Right lobe of liver (tissue), 6 donors: ENCODE results near the gene LRIG3. TPM values are rescaled to one million over a fixed set of nuclear protein-coding genes. Genes with fewer than 3 reads are reported as not detected.
"Not testable (repeated sequence)": the region's sequence is repeated elsewhere in the genome, so short reads cannot be mapped to it uniquely, and the experiment has no call there.

Experiments used
- ATAC-seq, 4 donors: fragments of 200-7000 bp; cut with Tn5 transposase; one replicate each; pipeline ENCODE4 v1.9.1; 2020; ENCODE audit warnings: mild to moderate bottlenecking in 4 of 4, moderate library complexity in 4 of 4
- DNase-seq, 3 donors: peaks; one replicate each; pipeline ENCODE4 v3.0.0-alpha.2; 2020
- H3K27ac ChIP-seq, 3 donors: fragments of 200-600 bp; one replicate each; pipeline ENCODE4 v1.8.0; 2022
- H3K27me3 ChIP-seq, 2 donors: fragments of 200-600 bp; one replicate each; pipeline ENCODE4 v1.8.0; 2022
- H3K36me3 ChIP-seq, 4 donors: fragments of 200-600 bp; sonication (generic) in 1 of 4; one replicate each; pipeline versions ENCODE4 v1.5.1 to v1.8.0; 2017 to 2022; ENCODE audit warnings: control low read depth in 1 of 4
- H3K4me1 ChIP-seq, 4 donors: fragments of 200-600 bp; sonication (generic) in 1 of 4; one replicate each; pipeline versions ENCODE4 v1.5.1 to v1.8.0; 2017 to 2022; ENCODE audit warnings: control low read depth in 1 of 4
- H3K4me3 ChIP-seq, 3 donors: fragments of 200-600 bp; one replicate each; pipeline ENCODE4 v1.8.0; 2022
- H3K9me3 ChIP-seq, 4 donors: fragments of 200-600 bp; sonication (generic) in 1 of 4; one replicate each; pipeline versions ENCODE4 v1.5.1 to v1.8.0; 2017 to 2022; ENCODE audit warnings: control low read depth in 1 of 4
- CTCF ChIP-seq, 4 donors: fragments of 200-600 bp in 3 of 4; fragments of 450-650 bp in 1 of 4; IDR thresholded peaks; one replicate each; pipeline versions ENCODE4 v1.5.1 to v1.8.0; 2016 to 2022; ENCODE audit warnings: antibody characterized with exemption in 4 of 4, mild to moderate bottlenecking in 2 of 4
- POLR2A ChIP-seq: fragments of 450-650 bp; IDR thresholded peaks from one replicate; pipeline ENCODE4 v1.6.1; 2017; ENCODE audit warnings: antibody characterized with exemption, mild to moderate bottlenecking
- WGBS: methylation state at CpG from one replicate; pipeline ENCODE4 v1.1.6; 2018; ENCODE audit warnings: low coverage, low lambda C conversion rate; ENCODE audit not compliant: insufficient coverage; ENCODE audit errors: missing lambda C conversion rate; 5-methylcytosine and 5-hydroxymethylcytosine counted together
- intact Hi-C, 2 donors: fragments of 100-400 bp; cut with DNase I; formaldehyde crosslinking; loops; one replicate each; pipeline versions ENCODE4 v1.11.2 to v1.14.1; 2022
- total RNA-seq, 6 experiments: library from RNA; depleted of rRNA in 2 of 6; stranded (reverse); fragments of >200 nt in 2 of 6; fragmentation: NEBNext Ultra II Directional in 3 of 6; extraction: Animal tissue kit (Norgen Biotek cat#: 25700) in 3 of 6; gene quantifications; one replicate each; pipeline versions ENCODE4 v1.1.0 to v1.2.4, GENCODE V29; 2016 to 2023
- donor health status: DM: no; HTN: yes; CAD: no.
- donor health status: DM: no; HTN: no; CAD: no.
- donor health status: DM: no; HTN: no; CAD: no.
- donor health status: DM: no; HTN: yes; CAD: no.
- donor health status: DM: no; HTN: yes; CAD: no.

LRIG3 gene
- total RNA-seq, 6 experiments from 2014 or later, result 4.2 to 13.3 (median 8.9) TPM

DNA sequence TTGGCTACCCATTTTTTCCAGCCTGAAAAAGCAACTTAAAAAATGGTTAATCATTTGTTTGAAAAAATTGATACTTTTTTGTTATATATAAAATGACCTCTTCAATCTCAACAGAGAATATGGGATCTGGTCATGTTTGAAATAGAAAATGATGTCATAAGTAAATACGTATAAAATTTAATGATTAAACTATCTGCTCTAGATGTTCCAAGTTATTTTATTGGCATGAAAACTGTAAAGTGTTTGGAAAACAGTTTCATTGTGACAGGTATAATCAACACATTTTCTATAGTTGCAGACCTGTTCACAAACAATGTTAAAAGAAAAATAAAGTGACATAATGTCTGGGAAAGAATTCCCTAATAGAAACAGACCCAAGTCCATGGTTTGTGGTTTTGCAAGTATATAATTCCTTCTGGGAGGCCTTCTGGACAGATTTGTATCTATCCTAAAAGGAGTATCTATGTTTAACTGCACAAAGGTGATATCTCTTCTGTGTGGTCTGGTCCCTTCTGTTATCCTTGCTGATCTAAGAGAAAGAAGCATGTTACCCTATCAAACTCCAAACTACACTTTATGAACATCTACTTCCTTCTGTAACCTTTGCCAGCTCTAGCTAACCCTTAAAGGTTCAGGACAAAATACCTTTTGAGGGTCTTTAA is 39.5 kb upstream of the LRIG3 start:
- Histone ChIP-seq H3K27ac (no peak overlapping the region), H3K27me3 (no peaks in the 10 kb centered on the region), H3K4me3 (no peak overlapping the region), H3K36me3 (no peaks in the 10 kb centered on the region), H3K4me1 (peaks cover 0 to 4% (median 0%) of the 10 kb centered on the region in 4 donors), H3K9me3 (no peaks in the 10 kb centered on the region)
- 32% methylated on average over 1 of the region's 1 CpG for WGBS
- intact Hi-C loops, result no loop called here
- TF ChIP-seq CTCF (IDR thresholded peaks at IDR 0.05) (no peak), POLR2A (no peak)
- ATAC-seq (no peak), DNase-seq (no peak)

DNA sequence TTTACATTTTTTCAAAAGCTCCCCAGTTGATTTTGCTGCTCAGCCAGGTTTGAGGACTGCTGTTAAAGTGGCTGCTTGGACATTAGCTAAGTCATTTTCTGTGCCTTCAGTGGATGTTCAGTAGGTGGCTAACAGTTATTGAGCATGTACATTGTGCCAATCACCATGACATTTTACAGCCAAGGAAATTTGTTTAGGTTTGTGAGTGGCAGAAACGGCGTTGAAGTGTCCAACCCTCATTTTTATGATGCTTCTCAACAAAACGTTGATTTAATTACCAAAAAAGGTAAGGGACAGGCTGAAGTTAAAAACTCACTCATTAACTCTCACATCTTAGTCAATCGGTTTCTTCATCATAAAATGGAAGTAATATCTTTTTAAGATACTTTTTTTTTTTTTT is 37.0 kb upstream of the LRIG3 start:
- no peaks in the 10 kb centered on the region for H3K36me3 ChIP-seq
- H3K4me3 ChIP-seq, result no peak overlapping the region
- ATAC-seq (no peak), DNase-seq (no peak)
- 86% methylated on average over 4 of the region's 4 CpGs for WGBS
- no peak overlapping the region for H3K27ac ChIP-seq
- H3K9me3 ChIP-seq, result no peaks in the 10 kb centered on the region
- intact Hi-C loops, result no loop called here
- peaks cover 0 to 4% (median 0%) of the 10 kb centered on the region in 4 donors for H3K4me1 ChIP-seq
- no peaks in the 10 kb centered on the region for H3K27me3 ChIP-seq
- TF ChIP-seq POLR2A (no peak), CTCF (IDR thresholded peaks at IDR 0.05) (no peak)

GRCh38 chr12:58955849-58956248 is 35.5 kb upstream of the LRIG3 start:
- no peaks in the 10 kb centered on the region for H3K27me3 ChIP-seq
- ATAC-seq (peak in 1 of 4 donors; percentile 39), DNase-seq (no peak)
- peaks cover 0 to 4% (median 0%) of the 10 kb centered on the region in 4 donors for H3K4me1 ChIP-seq
- no peaks in the 10 kb centered on the region for H3K36me3 ChIP-seq
- TF ChIP-seq POLR2A, result no peak
- no peak for TF ChIP-seq CTCF (IDR thresholded peaks at IDR 0.05)
- H3K9me3 ChIP-seq, result no peaks in the 10 kb centered on the region
- H3K4me3 ChIP-seq, result no peak overlapping the region
- WGBS, result 37% methylated on average over 1 of the region's 1 CpG
- no peak overlapping the region for H3K27ac ChIP-seq
- intact Hi-C loops, result no loop called here

DNA sequence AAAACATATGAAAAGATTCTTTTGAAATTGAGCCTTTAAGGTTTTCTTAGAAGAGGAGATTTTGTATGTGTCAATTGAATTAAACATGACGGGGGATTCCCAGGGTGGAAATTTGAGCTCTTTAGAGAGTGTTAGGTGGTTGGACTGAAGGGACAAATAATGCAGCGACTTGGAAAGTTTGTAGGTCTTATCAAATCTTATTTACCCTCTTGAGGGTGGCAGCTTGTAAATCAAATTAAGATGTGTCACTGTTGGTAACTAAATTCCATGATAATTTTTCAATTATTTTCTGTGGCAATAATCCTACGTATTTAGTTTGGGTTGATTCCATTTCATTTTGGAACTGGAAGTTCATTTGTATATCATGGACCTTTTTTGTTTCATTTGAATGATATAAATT is 33.7 kb upstream of the LRIG3 start:
- Histone ChIP-seq H3K4me1 (peaks cover 0 to 4% (median 0%) of the 10 kb centered on the region in 4 donors), H3K36me3 (no peaks in the 10 kb centered on the region), H3K9me3 (no peaks in the 10 kb centered on the region), H3K27me3 (no peaks in the 10 kb centered on the region), H3K27ac (no peak overlapping the region), H3K4me3 (no peak overlapping the region)
- 85% methylated on average over 3 of the region's 3 CpGs for WGBS
- intact Hi-C loops, result no loop called here
- DNase-seq, result no peak
- no peak for TF ChIP-seq POLR2A
- ATAC-seq, result no peak

GRCh38 chr12:58950739-58951100 is 30.4 kb upstream of the LRIG3 start:
- H3K27me3 ChIP-seq, result no peaks in the 10 kb centered on the region
- WGBS, result 40% methylated on average over 1 of the region's 2 CpGs
- H3K9me3 ChIP-seq, result no peaks in the 10 kb centered on the region
- DNase-seq (no peak), ATAC-seq (no peak)
- peaks cover 0 to 1% (median 0%) of the 10 kb centered on the region in 4 donors for H3K4me1 ChIP-seq
- H3K36me3 ChIP-seq, result no peaks in the 10 kb centered on the region
- TF ChIP-seq POLR2A (no peak), CTCF (IDR thresholded peaks at IDR 0.05) (no peak)
- intact Hi-C loops, result no loop called here
- no peak overlapping the region for H3K27ac ChIP-seq
- no peak overlapping the region for H3K4me3 ChIP-seq

GRCh38 chr12:58949954-58950738 is 29.8 kb upstream of the LRIG3 start:
- intact Hi-C loops, H3K27ac ChIP-seq, H3K27me3 ChIP-seq, H3K36me3 ChIP-seq, H3K9me3 ChIP-seq, H3K4me1 ChIP-seq, H3K4me3 ChIP-seq, DNase-seq, ATAC-seq: not testable (repeated sequence)
- WGBS, result 80% methylated on average over 1 of the region's 11 CpGs
